Lung (tissue), 12 donors: ENCODE measurements around the gene TK2. TPM values are rescaled to one million over a fixed set of nuclear protein-coding genes. Genes with fewer than 3 reads are reported as not detected.

Source experiments
- ATAC-seq: fragments of 200-7000 bp; cut with Tn5 transposase; one replicate; pipeline ENCODE4 v1.9.1; 2020; ENCODE audit warnings: moderate number of reproducible peaks; ENCODE audit not compliant: insufficient read depth, low FRiP score
- DNase-seq, 3 donors: peaks; one replicate each; pipeline ENCODE4 v3.0.0-alpha.2; 2013 to 2017
- H3K27ac ChIP-seq, 2 donors: one replicate each; pipeline ENCODE4 v1.5.1; 2013; ENCODE audit warnings: mild to moderate bottlenecking in 2 of 2, moderate library complexity in 2 of 2, control low read depth in 1 of 2, inconsistent platforms in 1 of 2, low read depth in 1 of 2, low read length in 1 of 2
- H3K27me3 ChIP-seq, 3 donors: one replicate each; pipeline ENCODE4 v1.5.1; 2013; ENCODE audit warnings: low read length in 2 of 3; ENCODE audit not compliant: control insufficient read depth in 3 of 3, insufficient read depth in 3 of 3
- H3K36me3 ChIP-seq, 4 donors: one replicate each; pipeline ENCODE4 v1.5.1; 2013; ENCODE audit warnings: low read length in 4 of 4, mild to moderate bottlenecking in 1 of 4, moderate library complexity in 1 of 4; ENCODE audit not compliant: control insufficient read depth in 4 of 4, insufficient read depth in 4 of 4
- H3K4me1 ChIP-seq, 5 donors: one replicate each; pipeline ENCODE4 v1.5.1; 2013; ENCODE audit warnings: low read length in 5 of 5, mild to moderate bottlenecking in 2 of 5, moderate library complexity in 1 of 5; ENCODE audit not compliant: control insufficient read depth in 5 of 5, insufficient read depth in 5 of 5
- H3K4me3 ChIP-seq: one replicate; pipeline ENCODE4 v1.5.1; 2013; ENCODE audit warnings: mild to moderate bottlenecking, control low read depth, moderate library complexity
- H3K9ac ChIP-seq, 2 donors: one replicate each; pipeline ENCODE4 v1.5.1; 2013; ENCODE audit warnings: low read length in 2 of 2, control low read depth in 1 of 2; ENCODE audit not compliant: insufficient read depth in 1 of 2
- H3K9me3 ChIP-seq, 4 donors: one replicate each; pipeline ENCODE4 v1.5.1; 2013; ENCODE audit warnings: low read length in 3 of 4, mild to moderate bottlenecking in 1 of 4, moderate library complexity in 1 of 4; ENCODE audit not compliant: control insufficient read depth in 4 of 4, insufficient read depth in 3 of 4
- WGBS, 2 donors: extraction: QIAGEN DNeasy Blood & Tissue Kit; methylation state at CpG; one replicate each; pipeline ENCODE4 v1.1.7; 2013; 5-methylcytosine and 5-hydroxymethylcytosine counted together
- polyA plus RNA-seq, 2 donors: library from polyadenylated mRNA; stranded (reverse); fragments of 200-250 nt; gene quantifications; one replicate each; pipeline ENCODE4 v1.2.1, GENCODE V29; 2013
- total RNA-seq, 2 donors: library from RNA; depleted of rRNA in 1 of 2; stranded (reverse); fragments of >200 nt in 1 of 2; gene quantifications; one replicate each; pipeline ENCODE4 v1.2.1, GENCODE V29; 2014 to 2021
- TF ChIP-seq, protein P1 (sequence below): IDR thresholded peaks from 2 replicates; pipeline ENCODE4 v1.5.1; 2012; ENCODE audit warnings: mild to moderate bottlenecking; ENCODE audit errors: control extremely low read depth, extremely low read depth
- donor health status: control.
- donor health status: control.
- donor health status: Bipolar disorder and iron deficiency.
- donor health status: healthy.
- donor health status: DM: yes; HTN: yes; CAD: no.

Gene TK2
- total and polyA plus RNA-seq, 4 donors: 13.1 to 37.7 (median 25.0) TPM

DNA sequence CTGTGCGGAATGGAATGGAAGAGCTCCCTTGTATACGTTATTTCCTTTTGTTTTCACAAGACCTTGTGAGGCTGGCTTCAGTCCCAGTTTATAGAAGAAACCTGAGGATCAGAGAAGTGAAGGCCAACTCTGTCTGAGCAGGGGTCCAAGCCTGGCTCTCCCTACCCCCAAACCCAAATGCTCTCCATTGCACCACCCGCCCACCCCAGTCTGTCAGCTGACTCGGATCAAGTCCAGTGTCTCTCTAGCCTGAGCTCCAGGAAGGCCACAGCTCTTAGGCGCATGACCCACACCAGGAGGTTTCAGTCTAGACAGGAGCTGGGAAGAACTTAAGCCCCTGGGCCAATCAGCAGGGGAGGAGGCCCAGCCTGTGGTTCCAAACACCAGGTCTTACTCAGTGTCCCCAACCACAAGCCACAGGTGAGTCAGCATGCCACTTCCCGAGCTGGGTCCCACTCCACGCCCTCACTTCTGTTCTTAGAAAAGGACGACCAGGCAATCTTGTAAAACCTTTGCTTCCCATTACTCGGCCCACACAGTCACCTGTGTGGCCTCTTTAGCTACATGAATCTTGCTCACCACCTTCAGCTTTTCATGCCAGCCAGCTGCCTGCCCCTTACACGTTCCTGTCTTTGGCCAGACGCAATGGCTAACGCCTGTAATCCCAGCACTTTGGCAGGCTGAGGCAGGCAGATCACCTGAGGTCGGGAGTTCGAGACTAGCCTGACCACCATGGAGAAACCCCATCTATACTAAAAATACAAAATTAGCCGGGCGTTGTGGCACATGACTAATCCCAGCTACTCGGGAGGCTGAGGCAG, 27.8 kb downstream of the TK2 start:
- no peaks in the 10 kb centered on the region for H3K9me3 ChIP-seq
- H3K27me3 ChIP-seq: no peaks in the 10 kb centered on the region
- peak overlapping the region in 1 of 2 donors; percentile 72 for H3K27ac ChIP-seq
- peaks cover 0 to 16% (median 6%) of the 10 kb centered on the region in 4 donors for H3K36me3 ChIP-seq
- ATAC-seq: peak; percentile 49
- TF ChIP-seq, protein P1, sequence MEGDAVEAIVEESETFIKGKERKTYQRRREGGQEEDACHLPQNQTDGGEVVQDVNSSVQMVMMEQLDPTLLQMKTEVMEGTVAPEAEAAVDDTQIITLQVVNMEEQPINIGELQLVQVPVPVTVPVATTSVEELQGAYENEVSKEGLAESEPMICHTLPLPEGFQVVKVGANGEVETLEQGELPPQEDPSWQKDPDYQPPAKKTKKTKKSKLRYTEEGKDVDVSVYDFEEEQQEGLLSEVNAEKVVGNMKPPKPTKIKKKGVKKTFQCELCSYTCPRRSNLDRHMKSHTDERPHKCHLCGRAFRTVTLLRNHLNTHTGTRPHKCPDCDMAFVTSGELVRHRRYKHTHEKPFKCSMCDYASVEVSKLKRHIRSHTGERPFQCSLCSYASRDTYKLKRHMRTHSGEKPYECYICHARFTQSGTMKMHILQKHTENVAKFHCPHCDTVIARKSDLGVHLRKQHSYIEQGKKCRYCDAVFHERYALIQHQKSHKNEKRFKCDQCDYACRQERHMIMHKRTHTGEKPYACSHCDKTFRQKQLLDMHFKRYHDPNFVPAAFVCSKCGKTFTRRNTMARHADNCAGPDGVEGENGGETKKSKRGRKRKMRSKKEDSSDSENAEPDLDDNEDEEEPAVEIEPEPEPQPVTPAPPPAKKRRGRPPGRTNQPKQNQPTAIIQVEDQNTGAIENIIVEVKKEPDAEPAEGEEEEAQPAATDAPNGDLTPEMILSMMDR: no peak
- H3K4me1 ChIP-seq: peaks cover 4 to 34% (median 8%) of the 10 kb centered on the region in 5 donors
- DNase-seq: peak in 2 of 3 donors; percentile 25 to 50
- 39 to 59% methylated on average over 17 of the region's 17 CpGs for WGBS, 2 donors
- no peak overlapping the region for H3K9ac ChIP-seq
- no peak overlapping the region for H3K4me3 ChIP-seq

- H3K27ac ChIP-seq: peak overlapping the region in 1 of 2 donors; percentile 72
- 68 to 83% methylated on average over 5 of the region's 5 CpGs for WGBS, 2 donors
- TF ChIP-seq, protein P1: no peak
- no peak overlapping the region for H3K9ac ChIP-seq
- no peaks in the 10 kb centered on the region for H3K9me3 ChIP-seq
- no peaks in the 10 kb centered on the region for H3K27me3 ChIP-seq
- no peak overlapping the region for H3K4me3 ChIP-seq
- no peak for DNase-seq
- no peak for ATAC-seq
- H3K4me1 ChIP-seq: peaks cover 9 to 37% (median 13%) of the 10 kb centered on the region in 5 donors
- H3K36me3 ChIP-seq: peaks cover 0 to 14% (median 9%) of the 10 kb centered on the region in 4 donors
These were observed 28.6 kb downstream of the TK2 start for GRCh38 chr16:66521252-66521713.

- TF ChIP-seq, protein P1: no peak
- Histone ChIP-seq H3K4me3 (no peak overlapping the region), H3K36me3 (peaks cover 0 to 14% (median 7%) of the 10 kb centered on the region in 4 donors), H3K9me3 (no peaks in the 10 kb centered on the region), H3K9ac (no peak overlapping the region), H3K27me3 (no peaks in the 10 kb centered on the region), H3K4me1 (peaks cover 9 to 43% (median 16%) of the 10 kb centered on the region in 5 donors), H3K27ac (peak overlapping the region in 1 of 2 donors; percentile 91)
- peak in 1 of 3 donors; percentile 9 for DNase-seq
- 47 to 69% methylated on average over 14 of the region's 14 CpGs for WGBS, 2 donors
- no peak for ATAC-seq
These were observed 29.3 kb downstream of the TK2 start for GRCh38 chr16:66520406-66521170.
